CD14-positive monocyte (primary cell): ENCODE data around the gene MPDU1. TPM values are rescaled to one million over a fixed set of nuclear protein-coding genes. Genes with fewer than 3 reads are reported as not detected.

ENCODE experiments used
- DNase-seq, 3 donors: peaks; one replicate each; pipeline ENCODE4 v3.0.0-alpha.2; 2011 to 2022
- H2AFZ ChIP-seq: 2 replicates; pipeline ENCODE4 v1.6.0; 2012; ENCODE audit warnings: mild to moderate bottlenecking, low read depth, low read length, inconsistent platforms; ENCODE audit not compliant: insufficient read depth, poor library complexity, severe bottlenecking
- H3K27ac ChIP-seq, 2 donors: 1 replicate in 1 of 2; 2 replicates in 1 of 2; pipeline ENCODE4 v1.5.1; 2012 to 2013; ENCODE audit warnings: low read length in 2 of 2, control low read depth in 1 of 2, inconsistent platforms in 1 of 2, low read depth in 1 of 2, mild to moderate bottlenecking in 1 of 2
- H3K27me3 ChIP-seq, 2 donors: one replicate each; pipeline versions ENCODE4 v1.6.0 to v1.6.1; 2011 to 2013; ENCODE audit warnings: low read length in 2 of 2; ENCODE audit not compliant: control insufficient read depth in 2 of 2, insufficient read depth in 2 of 2
- H3K36me3 ChIP-seq, 2 donors: replicated peaks in 1 of 2; 1 replicate in 1 of 2; 2 replicates in 1 of 2; pipeline versions ENCODE4 v1.5.1 to v1.6.1; 2012 to 2013; ENCODE audit warnings: low read length in 2 of 2, control low read depth in 1 of 2, inconsistent platforms in 1 of 2, mild to moderate bottlenecking in 1 of 2; ENCODE audit not compliant: insufficient read depth in 2 of 2, control insufficient read depth in 1 of 2
- H3K4me1 ChIP-seq, 2 donors: 1 replicate in 1 of 2; 2 replicates in 1 of 2; pipeline versions ENCODE4 v1.5.1 to v1.6.1; 2012 to 2013; ENCODE audit warnings: low read length in 2 of 2, control low read depth in 1 of 2, inconsistent platforms in 1 of 2, mild to moderate bottlenecking in 1 of 2, moderate library complexity in 1 of 2; ENCODE audit not compliant: insufficient read depth in 2 of 2, control insufficient read depth in 1 of 2
- H3K4me2 ChIP-seq: replicated peaks from 2 replicates; pipeline ENCODE3; 2012; ENCODE audit warnings: low read length, moderate library complexity, mild to moderate bottlenecking; ENCODE audit not compliant: poor library complexity, severe bottlenecking; ENCODE audit errors: extremely low read depth
- H3K4me3 ChIP-seq, 3 experiments: fragments of 200-600 bp in 1 of 3; sonication (generic) in 1 of 3; replicated peaks in 1 of 3; 1 replicate in 2 of 3; 2 replicates in 1 of 3; pipeline ENCODE4 v1.5.1; 2011 to 2013; ENCODE audit warnings: low read length in 3 of 3, mild to moderate bottlenecking in 3 of 3, control low read depth in 2 of 3, low read depth in 2 of 3, inconsistent platforms in 1 of 3, moderate library complexity in 1 of 3
- H3K79me2 ChIP-seq: 2 replicates; pipeline ENCODE4 v1.6.0; 2012; ENCODE audit warnings: mild to moderate bottlenecking, control low read depth, inconsistent platforms, low read length, moderate library complexity; ENCODE audit not compliant: insufficient read depth
- H3K9ac ChIP-seq: 2 replicates; pipeline ENCODE4 v1.6.0; 2017; ENCODE audit warnings: low read length, mild to moderate bottlenecking; ENCODE audit not compliant: insufficient read depth, poor library complexity, severe bottlenecking
- H3K9me3 ChIP-seq, 2 donors: replicated peaks in 1 of 2; 1 replicate in 1 of 2; 2 replicates in 1 of 2; pipeline versions ENCODE4 v1.5.1 to v1.6.1; 2012 to 2013; ENCODE audit warnings: low read length in 2 of 2, control low read depth in 1 of 2; ENCODE audit not compliant: control insufficient read depth in 1 of 2, insufficient read depth in 1 of 2
- H4K20me1 ChIP-seq: 2 replicates; pipeline ENCODE4 v1.6.0; 2012; ENCODE audit warnings: mild to moderate bottlenecking, low read length, control low read depth, moderate library complexity; ENCODE audit not compliant: insufficient read depth
- H3K27ac Mint-ChIP-seq, 7 donors: one replicate each; pipeline ENCODE4 v1.8.0; 2020; ENCODE audit warnings: mild to moderate bottlenecking in 7 of 7, mixed read lengths in 7 of 7, moderate library complexity in 6 of 7, inconsistent platforms in 2 of 7
- H3K27me3 Mint-ChIP-seq, 3 donors: one replicate each; pipeline ENCODE4 v1.8.0; 2021 to 2022; ENCODE audit warnings: low read depth in 3 of 3, mild to moderate bottlenecking in 3 of 3, mixed read lengths in 3 of 3, moderate library complexity in 3 of 3, inconsistent platforms in 1 of 3
- H3K36me3 Mint-ChIP-seq, 2 donors: one replicate each; pipeline ENCODE4 v1.8.0; 2020; ENCODE audit warnings: mixed read lengths in 2 of 2, inconsistent platforms in 1 of 2, mild to moderate bottlenecking in 1 of 2
- H3K4me1 Mint-ChIP-seq: one replicate; pipeline ENCODE4 v1.8.0; 2020; ENCODE audit warnings: mild to moderate bottlenecking, mixed read lengths
- H3K4me3 Mint-ChIP-seq, 2 donors: one replicate each; pipeline ENCODE4 v1.8.0; 2020; ENCODE audit warnings: mild to moderate bottlenecking in 2 of 2, mixed read lengths in 2 of 2, moderate library complexity in 1 of 2
- H3K9me3 Mint-ChIP-seq, 7 donors: one replicate each; pipeline ENCODE4 v1.8.0; 2020 to 2022; ENCODE audit warnings: mixed read lengths in 7 of 7, mild to moderate bottlenecking in 6 of 7, moderate library complexity in 6 of 7, inconsistent platforms in 2 of 7
- whole genome bisulfite sequencing: methylation state at CpG from one replicate; pipeline ENCODE4 v1.1.5; 2013; ENCODE audit warnings: missing lambda C conversion rate; ENCODE audit not compliant: insufficient coverage; 5-methylcytosine and 5-hydroxymethylcytosine counted together
- intact Hi-C, 2 donors: fragments of 100-400 bp; cut with micrococcal nuclease; formaldehyde crosslinking; loops; one replicate each; pipeline versions ENCODE4 v1.15.0 to v1.15.1; 2023
- polyA plus RNA-seq, 3 donors: library from polyadenylated mRNA; depleted of rRNA in 1 of 3; unstranded in 2 of 3; stranded (reverse) in 1 of 3; fragments of 300-500 nt in 2 of 3; fragments of >200 nt in 1 of 3; fragmentation: Illumina TruSeq in 2 of 3; gene quantifications; 1 replicate in 2 of 3; 2 replicates in 1 of 3; pipeline ENCODE4 v1.2.3, GENCODE V29; 2012 to 2021
- TF ChIP-seq, protein P1 (sequence below): fragments of 200-600 bp; IDR thresholded peaks from one replicate; pipeline ENCODE4 v1.8.0; 2022; ENCODE audit warnings: antibody characterized with exemption, mild to moderate bottlenecking

The MPDU1 gene
- polyA plus RNA-seq, 3 donors, result 100 to 107 (median 103) TPM

DNA sequence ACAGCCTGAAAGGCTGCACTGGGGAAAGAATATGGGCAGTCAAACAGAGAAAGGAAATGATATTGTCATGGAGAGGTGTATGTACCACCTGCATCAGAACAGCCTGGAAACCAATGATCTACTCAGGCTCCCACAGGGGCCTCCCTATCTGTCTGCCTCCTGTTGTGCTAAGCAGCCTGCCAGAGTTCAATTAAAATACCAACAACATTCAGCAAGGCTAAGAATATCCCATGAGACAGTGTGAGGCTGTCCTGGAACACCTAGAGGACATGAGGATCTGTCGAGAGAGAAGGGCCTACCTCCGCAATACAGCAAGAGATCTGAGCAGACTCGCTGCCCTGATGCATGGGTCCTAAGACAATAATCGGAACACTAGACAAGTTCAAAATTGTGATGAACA, 22.6 kb downstream of the MPDU1 start:
- Histone ChIP-seq H3K79me2 (peaks cover 40% of the 10 kb centered on the region), H3K4me1 (no peaks in the 10 kb centered on the region), H3K27ac (peak overlapping the region in 1 of 2 donors; percentile 20), H2AFZ (no peak overlapping the region), H3K9me3 (no peaks in the 10 kb centered on the region), H3K4me3 (no peak overlapping the region), H3K4me2 (no peak overlapping the region), H3K27me3 (no peaks in the 10 kb centered on the region), H3K9ac (no peak overlapping the region), H3K36me3 (peaks cover 42 to 65% of the 10 kb centered on the region in 2 donors), H4K20me1 (peaks cover 39% of the 10 kb centered on the region)
- intact Hi-C loops, result no loop called here
- Mint-ChIP-seq H3K4me1 (peaks cover 12% of the 10 kb centered on the region), H3K27me3 (no peaks in the 10 kb centered on the region), H3K36me3 (peaks cover 52 to 63% of the 10 kb centered on the region in 2 donors), H3K4me3 (no peak overlapping the region), H3K27ac (no peak overlapping the region), H3K9me3 (no peaks in the 10 kb centered on the region)
- TF ChIP-seq, protein P1, sequence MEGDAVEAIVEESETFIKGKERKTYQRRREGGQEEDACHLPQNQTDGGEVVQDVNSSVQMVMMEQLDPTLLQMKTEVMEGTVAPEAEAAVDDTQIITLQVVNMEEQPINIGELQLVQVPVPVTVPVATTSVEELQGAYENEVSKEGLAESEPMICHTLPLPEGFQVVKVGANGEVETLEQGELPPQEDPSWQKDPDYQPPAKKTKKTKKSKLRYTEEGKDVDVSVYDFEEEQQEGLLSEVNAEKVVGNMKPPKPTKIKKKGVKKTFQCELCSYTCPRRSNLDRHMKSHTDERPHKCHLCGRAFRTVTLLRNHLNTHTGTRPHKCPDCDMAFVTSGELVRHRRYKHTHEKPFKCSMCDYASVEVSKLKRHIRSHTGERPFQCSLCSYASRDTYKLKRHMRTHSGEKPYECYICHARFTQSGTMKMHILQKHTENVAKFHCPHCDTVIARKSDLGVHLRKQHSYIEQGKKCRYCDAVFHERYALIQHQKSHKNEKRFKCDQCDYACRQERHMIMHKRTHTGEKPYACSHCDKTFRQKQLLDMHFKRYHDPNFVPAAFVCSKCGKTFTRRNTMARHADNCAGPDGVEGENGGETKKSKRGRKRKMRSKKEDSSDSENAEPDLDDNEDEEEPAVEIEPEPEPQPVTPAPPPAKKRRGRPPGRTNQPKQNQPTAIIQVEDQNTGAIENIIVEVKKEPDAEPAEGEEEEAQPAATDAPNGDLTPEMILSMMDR, result no peak
- WGBS, result no CpG with 5 or more reads among the region's 4 CpGs
- DNase-seq, result no peak

DNA sequence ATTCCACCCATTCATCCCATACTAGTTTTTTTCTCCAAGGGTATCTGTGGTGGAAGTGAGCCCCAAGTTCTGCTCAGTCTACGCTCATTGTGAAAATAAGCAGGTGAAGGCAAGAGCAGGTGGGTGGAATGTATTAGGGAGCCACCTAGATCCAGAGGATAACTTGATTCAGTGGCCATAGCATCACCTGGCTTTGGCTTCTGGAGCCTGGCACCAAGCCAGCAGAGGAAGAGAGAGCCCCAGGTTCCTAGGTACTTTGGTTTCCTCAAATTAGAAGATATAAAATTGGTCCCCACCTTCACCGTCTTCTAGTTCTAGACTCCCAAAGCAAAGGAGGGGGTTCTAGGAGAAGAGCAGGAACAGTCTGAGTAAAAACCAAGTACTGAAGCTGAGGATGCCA, 27.0 kb downstream of the MPDU1 start:
- Mint-ChIP-seq H3K27me3 (no peaks in the 10 kb centered on the region), H3K4me1 (peaks cover 38% of the 10 kb centered on the region), H3K27ac (peak overlapping the region in 2 of 7 donors; percentile 47 to 72), H3K4me3 (no peak overlapping the region), H3K9me3 (no peaks in the 10 kb centered on the region), H3K36me3 (peaks cover 18 to 27% of the 10 kb centered on the region in 2 donors)
- H3K79me2 ChIP-seq, result peaks cover 71% of the 10 kb centered on the region
- TF ChIP-seq, protein P1, result no peak
- no peak overlapping the region for H3K4me2 ChIP-seq
- H3K4me1 ChIP-seq, result peaks cover 24 to 31% of the 10 kb centered on the region in 2 donors
- no peak overlapping the region for H3K9ac ChIP-seq
- no peak overlapping the region for H3K4me3 ChIP-seq
- H3K27ac ChIP-seq, result no peak overlapping the region
- no peak for DNase-seq
- WGBS, result 100% methylated on average over 1 of the region's 2 CpGs
- H2AFZ ChIP-seq, result no peak overlapping the region
- no peaks in the 10 kb centered on the region for H3K9me3 ChIP-seq
- H3K27me3 ChIP-seq, result no peaks in the 10 kb centered on the region
- peaks cover 9 to 22% of the 10 kb centered on the region in 2 donors for H3K36me3 ChIP-seq
- intact Hi-C loops, result no loop called here
- peaks cover 54% of the 10 kb centered on the region for H4K20me1 ChIP-seq
